GM10266 (cell line): ENCODE measurements around the gene LRRC3B.

Experiments
- DNase-seq: peaks from one replicate; pipeline ENCODE4 v3.0.0; 2012; ENCODE audit errors: extremely low spot score
- CTCF ChIP-seq: IDR thresholded peaks from 2 replicates; pipeline ENCODE4 v1.5.1; 2012; ENCODE audit warnings: mild to moderate bottlenecking, low read depth; ENCODE audit not compliant: control insufficient read depth, insufficient read depth; ENCODE audit errors: missing control alignments

The LRRC3B gene

GRCh38 chr3:26623419-26624208 lies 1.0 kb downstream of the LRRC3B start:
- peak; percentile 25 for DNase-seq
- no peak for TF ChIP-seq CTCF

- DNase-seq: no peak
- no peak for TF ChIP-seq CTCF
Observed at GRCh38 chr3:26624209-26624765, 1.7 kb downstream of the LRRC3B start.

- no peak for TF ChIP-seq CTCF
- DNase-seq: no peak
Observed at GRCh38 chr3:26625187-26625586, 2.6 kb downstream of the LRRC3B start.

GRCh38 chr3:26627080-26627479 lies 4.5 kb downstream of the LRRC3B start:
- no peak for DNase-seq
- no peak for TF ChIP-seq CTCF

- TF ChIP-seq CTCF: no peak
- no peak for DNase-seq
Observed at GRCh38 chr3:26628915-26629314, 6.3 kb downstream of the LRRC3B start.

GRCh38 chr3:26630669-26631389 lies 8.3 kb downstream of the LRRC3B start:
- DNase-seq: no peak
- TF ChIP-seq CTCF: no peak

- no peak for DNase-seq
- no peak for TF ChIP-seq CTCF
Observed at GRCh38 chr3:26631390-26631738, 8.8 kb downstream of the LRRC3B start.
